HG03457 (cell line): Measurements from ENCODE around the gene CDC20.

ENCODE experiments used
- ATAC-seq: cut with Tn5 transposase; IDR thresholded peaks from one replicate; pipeline ENCODE4 v1.9.1; 2021; ENCODE audit warnings: moderate number of reproducible peaks; ENCODE audit not compliant: unreplicated experiment

CDC20 gene

GRCh38 chr1:43327549-43328292 is 31.1 kb upstream of the CDC20 start:
- ATAC-seq = no peak

GRCh38 chr1:43329995-43330751 is 28.6 kb upstream of the CDC20 start:
- ATAC-seq = no peak

GRCh38 chr1:43331688-43332087 is 27.1 kb upstream of the CDC20 start:
- ATAC-seq = no peak

DNA sequence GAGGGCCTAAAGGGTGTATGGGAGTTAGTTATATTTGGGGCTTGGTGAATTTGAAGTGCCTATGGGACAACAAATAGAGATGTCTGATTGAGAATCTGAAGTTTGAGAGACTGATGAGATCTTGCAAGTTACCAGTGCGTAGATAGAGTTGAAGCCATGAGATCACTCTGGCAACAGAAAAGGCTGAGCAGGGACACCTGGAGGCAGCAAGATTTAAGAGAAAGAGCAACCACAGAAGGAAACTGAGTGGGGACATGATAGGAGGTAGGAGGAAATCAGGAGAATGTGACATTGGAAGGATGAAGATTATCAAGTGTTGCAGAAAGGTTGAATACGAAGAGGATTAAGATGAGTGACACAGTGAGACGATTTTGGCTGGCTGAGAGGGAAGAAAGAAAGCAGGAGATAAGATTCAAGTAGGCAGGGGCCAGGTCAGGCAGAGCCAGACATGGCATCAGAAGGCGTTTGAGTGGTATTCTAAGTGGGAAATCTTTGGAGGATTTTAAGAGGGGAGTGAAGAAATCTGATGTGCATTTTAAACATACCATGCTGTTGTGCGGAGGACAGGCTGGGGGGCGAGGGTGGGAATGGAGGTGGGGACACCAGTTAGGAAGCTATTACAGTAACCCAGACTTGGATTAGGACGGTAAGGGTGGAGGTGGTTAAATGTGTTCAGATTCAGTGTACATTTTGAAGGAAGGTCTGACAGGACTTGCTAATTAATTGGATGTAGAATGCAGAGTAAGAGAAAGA is 24.2 kb upstream of the CDC20 start:
- ATAC-seq = no peak

DNA sequence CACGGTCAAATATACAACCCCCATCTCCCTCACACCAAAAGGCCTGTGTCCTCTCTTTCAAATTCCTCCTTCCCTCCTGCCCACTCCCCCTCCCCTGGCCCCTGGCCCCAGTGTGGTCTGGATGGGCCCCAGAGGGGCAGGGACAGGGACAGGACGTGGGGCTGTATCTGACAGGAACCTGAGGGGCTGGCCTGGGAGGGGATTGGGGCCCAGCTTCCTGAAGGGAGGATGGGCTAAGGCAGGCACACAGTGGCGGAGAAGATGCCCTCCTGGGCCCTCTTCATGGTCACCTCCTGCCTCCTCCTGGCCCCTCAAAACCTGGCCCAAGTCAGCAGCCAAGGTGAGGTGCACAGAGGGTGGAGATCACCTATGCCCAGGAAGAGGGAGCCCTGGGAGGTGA is 21.2 kb upstream of the CDC20 start, which contains the start of gene MPL:
Gene MPL (plus strand): TSS at position 231 of the 400 bp plus-strand sequence. CDS start 31 bp downstream, at position 262.
- ATAC-seq = no peak

DNA sequence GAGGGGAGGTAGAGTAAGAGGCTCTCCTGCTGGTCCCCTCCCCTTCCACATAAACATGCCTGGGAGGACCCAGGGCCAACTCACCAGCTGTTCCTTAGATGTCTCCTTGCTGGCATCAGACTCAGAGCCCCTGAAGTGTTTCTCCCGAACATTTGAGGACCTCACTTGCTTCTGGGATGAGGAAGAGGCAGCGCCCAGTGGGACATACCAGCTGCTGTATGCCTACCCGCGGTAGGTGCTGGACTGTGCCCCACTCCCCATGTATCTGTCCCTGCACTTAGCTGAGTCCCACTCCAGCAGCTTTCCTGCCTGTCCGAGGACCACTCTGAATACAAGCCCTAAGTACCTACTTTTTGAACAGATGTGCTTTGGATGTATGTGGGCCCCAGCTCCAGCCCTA is 20.8 kb upstream of the CDC20 start:
- no peak for ATAC-seq

DNA sequence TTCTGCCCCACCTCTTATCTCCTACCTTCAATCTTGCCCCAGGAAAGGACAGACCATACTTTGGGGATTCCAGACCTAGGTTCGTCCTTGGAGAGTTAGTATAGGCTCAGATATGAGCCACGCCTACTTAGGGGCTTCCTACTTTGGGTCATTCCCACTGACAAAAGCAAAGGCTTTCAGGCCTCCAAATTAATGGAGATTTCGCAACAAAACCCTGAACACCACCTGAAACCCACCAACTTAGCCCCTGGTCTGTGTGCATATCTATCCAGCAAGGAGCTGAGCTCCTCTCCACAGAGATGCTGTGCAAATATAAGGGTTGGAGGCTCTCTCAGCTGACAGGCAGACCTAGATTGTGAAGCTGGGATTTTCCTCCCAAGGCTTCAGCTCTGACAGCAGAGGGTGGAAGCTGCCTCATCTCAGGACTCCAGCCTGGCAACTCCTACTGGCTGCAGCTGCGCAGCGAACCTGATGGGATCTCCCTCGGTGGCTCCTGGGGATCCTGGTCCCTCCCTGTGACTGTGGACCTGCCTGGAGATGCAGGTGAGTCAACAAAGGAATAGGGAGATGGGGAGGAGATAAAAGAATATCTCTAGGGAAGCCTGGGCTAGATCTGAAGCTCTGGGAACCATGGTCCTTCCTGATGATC is 19.1 kb upstream of the CDC20 start:
- no peak for ATAC-seq

DNA sequence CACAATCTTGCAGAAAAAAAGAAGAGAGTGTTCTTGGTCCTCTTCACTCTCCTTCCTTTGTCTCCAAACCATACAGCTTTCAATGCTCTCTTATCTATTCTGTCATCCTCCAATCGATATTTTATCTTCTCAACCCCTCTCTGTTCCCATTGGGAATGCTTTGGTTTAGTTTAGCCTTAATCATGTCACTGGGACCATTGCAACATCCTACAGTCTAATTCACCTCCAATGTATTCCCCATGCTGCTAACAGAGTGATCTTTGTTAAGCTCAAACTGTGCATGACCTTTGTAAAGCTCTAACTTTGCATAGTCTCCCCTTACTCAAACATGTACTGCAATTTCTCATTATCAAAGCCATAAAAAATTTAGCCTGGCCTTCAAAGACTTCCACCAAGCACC is 18.2 kb upstream of the CDC20 start:
- ATAC-seq = no peak

- no peak for ATAC-seq
Measured at GRCh38 chr1:43344267-43344850, 14.4 kb upstream of the CDC20 start.

- no peak for ATAC-seq
Measured at GRCh38 chr1:43345120-43345519, 13.7 kb upstream of the CDC20 start.

- ATAC-seq = no peak
Measured at GRCh38 chr1:43346636-43347035, 12.1 kb upstream of the CDC20 start.

DNA sequence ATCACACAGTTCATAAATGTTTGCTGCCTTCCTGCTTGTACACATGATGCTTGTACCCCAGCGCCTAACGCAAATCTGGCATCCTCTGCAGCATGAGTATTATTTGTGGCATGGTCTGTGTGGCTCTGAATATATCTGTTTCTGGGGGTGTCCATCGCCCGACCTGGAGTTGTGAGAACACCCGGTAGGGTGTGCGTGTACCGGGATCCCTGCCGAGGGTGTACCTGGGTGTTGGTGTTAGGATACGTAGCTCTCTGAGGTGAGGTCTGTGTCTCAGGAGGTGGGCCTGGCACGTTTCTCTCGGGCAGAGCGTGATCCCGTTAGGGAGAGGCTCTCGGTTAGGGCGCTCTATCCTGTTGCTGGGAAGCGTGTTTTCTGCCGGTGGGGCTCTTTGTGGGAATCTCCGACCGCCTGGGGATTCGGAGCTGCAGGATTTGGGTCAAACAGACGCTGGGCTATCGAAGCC is 10.4 kb upstream of the CDC20 start:
- ATAC-seq = no peak

GRCh38 chr1:43348809-43349593 is 9.8 kb upstream of the CDC20 start:
- ATAC-seq = no peak

GRCh38 chr1:43349594-43350306 is 9.0 kb upstream of the CDC20 start:
- no peak for ATAC-seq

GRCh38 chr1:43350976-43351375 is 7.8 kb upstream of the CDC20 start:
- no peak for ATAC-seq

GRCh38 chr1:43351421-43352350 is 7.1 kb upstream of the CDC20 start:
- ATAC-seq = no peak

DNA sequence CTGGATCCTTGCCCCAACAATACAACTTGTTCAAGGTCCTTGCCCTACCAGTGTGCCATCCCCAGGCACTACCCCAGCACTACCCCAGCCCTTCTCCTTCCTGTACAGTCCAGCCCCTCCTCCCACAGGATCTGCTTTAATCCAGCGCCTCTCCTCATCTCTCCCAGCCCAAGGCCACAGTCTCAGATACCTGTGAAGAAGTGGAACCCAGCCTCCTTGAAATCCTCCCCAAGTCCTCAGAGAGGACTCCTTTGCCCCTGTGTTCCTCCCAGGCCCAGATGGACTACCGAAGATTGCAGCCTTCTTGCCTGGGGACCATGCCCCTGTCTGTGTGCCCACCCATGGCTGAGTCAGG is 6.5 kb upstream of the CDC20 start:
- no peak for ATAC-seq

GRCh38 chr1:43352881-43353280 is 5.9 kb upstream of the CDC20 start:
- ATAC-seq = no peak
